Gastrocnemius medialis (tissue), 4 donors: ENCODE data around the gene DPYSL3.

ENCODE experiments used
- POLR2A ChIP-seq, 2 donors: fragments of 450-650 bp; IDR thresholded peaks; one replicate each; pipeline ENCODE4 v1.6.1; 2017; ENCODE audit warnings: antibody characterized with exemption in 2 of 2, mild to moderate bottlenecking in 2 of 2, moderate library complexity in 2 of 2
- TF ChIP-seq, protein P1 (sequence below), 5 experiments: fragments of 450-650 bp in 3 of 5; fragments of 200-600 bp in 2 of 5; sonication (generic) in 2 of 5; IDR thresholded peaks in 4 of 5; conservative IDR thresholded peaks in 1 of 5; 1 replicate in 4 of 5; 2 replicates in 1 of 5; pipeline ENCODE4 v1.5.1; 2016 to 2019; ENCODE audit warnings: antibody characterized with exemption in 5 of 5, mild to moderate bottlenecking in 3 of 5, moderate library complexity in 3 of 5

DNA sequence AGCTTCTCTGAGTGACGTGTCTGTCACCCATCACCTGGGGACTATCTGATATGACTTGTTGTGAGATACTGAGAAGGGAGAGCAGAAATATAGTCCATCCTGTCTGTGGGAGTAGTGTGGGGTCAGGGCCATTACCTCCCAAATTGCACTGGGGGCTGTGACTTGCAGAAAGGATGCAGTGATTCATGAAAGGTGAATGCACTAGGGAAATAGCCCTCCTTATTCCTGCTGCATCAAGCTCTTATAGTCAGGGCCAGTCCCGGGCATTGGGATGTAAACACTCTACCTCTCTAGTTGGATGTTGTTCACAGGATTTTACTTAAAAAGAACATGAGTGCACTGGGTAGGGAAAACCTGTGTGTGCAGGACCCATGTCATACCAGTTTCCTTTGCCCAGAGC, 150.3 kb downstream of the DPYSL3 start:
- TF ChIP-seq, protein P1, sequence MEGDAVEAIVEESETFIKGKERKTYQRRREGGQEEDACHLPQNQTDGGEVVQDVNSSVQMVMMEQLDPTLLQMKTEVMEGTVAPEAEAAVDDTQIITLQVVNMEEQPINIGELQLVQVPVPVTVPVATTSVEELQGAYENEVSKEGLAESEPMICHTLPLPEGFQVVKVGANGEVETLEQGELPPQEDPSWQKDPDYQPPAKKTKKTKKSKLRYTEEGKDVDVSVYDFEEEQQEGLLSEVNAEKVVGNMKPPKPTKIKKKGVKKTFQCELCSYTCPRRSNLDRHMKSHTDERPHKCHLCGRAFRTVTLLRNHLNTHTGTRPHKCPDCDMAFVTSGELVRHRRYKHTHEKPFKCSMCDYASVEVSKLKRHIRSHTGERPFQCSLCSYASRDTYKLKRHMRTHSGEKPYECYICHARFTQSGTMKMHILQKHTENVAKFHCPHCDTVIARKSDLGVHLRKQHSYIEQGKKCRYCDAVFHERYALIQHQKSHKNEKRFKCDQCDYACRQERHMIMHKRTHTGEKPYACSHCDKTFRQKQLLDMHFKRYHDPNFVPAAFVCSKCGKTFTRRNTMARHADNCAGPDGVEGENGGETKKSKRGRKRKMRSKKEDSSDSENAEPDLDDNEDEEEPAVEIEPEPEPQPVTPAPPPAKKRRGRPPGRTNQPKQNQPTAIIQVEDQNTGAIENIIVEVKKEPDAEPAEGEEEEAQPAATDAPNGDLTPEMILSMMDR (IDR thresholded peaks at IDR 0.05 in 4 of 5, conservative IDR thresholded peaks at IDR 0.05 in 1 of 5), result no peak
- no peak for TF ChIP-seq POLR2A (IDR thresholded peaks at IDR 0.05)
